Dedifferentiated amniotic fluid mesenchymal stem cell (primary cell): ENCODE measurements around the gene MICALL2.
"Not testable (repeated sequence)": the region's sequence is repeated elsewhere in the genome, so short reads cannot be mapped to it uniquely, and the experiment has no call there.

Experiments used
- DNase-seq: peaks from one replicate; pipeline ENCODE4 v3.0.0-alpha.2; 2016; ENCODE audit errors: extremely low spot score

The MICALL2 gene

DNA sequence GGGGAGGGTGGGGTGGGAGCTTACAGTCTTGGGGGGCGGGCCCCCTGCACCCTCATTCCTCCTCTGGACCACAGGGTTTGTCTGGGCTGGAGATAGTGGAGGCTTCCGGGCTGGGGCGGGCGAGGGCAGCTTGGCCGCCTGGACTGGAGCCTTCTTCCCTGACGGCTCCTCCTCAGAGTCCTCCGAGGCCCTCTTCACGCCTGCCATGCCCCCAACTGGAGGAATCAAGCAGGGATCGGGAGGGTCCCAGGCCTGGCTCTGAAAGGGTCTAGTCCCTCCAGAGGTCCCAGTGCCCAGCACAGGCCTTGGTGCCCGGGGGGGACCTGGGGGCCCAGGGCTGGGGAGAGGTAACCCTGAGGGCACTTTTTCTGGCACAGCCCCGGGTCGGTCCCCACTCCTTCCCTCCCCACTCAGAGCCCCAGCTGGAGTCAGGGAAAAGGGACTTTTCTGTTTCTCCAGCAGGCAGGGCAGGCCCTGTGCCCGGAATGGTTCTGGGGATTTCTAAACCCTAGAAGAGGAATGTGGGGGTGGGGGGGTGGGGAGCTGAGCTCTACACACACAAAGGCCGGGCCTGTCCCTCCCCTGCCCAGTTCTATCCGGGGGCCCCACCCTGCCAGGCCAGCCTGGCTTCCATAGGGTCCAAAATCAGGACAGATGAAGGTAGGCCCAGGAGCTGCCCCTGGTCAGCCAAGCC is 11.6 kb downstream of the MICALL2 start:
- DNase-seq = peak; percentile 26

- DNase-seq = no peak
Observed at GRCh38 chr7:1447112-1447511, 12.2 kb downstream of the MICALL2 start.

DNA sequence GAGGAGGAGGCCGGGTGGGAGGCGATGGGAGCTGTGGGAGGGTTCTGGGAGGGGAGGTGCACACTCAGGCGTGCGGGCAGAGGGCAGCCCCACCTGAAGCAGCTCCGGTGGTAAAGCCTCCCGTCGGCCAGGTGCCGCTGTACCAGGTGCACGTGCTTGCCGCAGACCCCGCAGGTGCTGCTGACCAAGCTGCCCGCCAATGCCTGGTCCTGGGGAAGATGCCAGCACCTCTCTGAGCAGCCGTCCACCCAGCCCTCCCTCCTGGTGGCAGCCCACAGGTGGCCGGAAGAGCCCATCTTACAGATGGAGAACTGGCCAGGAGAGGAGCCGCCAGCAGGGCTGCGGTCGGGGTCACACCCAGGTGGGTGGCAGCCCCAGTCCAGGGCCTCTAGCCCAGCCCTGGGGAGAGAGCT is 12.6 kb downstream of the MICALL2 start:
- DNase-seq = no peak

DNA sequence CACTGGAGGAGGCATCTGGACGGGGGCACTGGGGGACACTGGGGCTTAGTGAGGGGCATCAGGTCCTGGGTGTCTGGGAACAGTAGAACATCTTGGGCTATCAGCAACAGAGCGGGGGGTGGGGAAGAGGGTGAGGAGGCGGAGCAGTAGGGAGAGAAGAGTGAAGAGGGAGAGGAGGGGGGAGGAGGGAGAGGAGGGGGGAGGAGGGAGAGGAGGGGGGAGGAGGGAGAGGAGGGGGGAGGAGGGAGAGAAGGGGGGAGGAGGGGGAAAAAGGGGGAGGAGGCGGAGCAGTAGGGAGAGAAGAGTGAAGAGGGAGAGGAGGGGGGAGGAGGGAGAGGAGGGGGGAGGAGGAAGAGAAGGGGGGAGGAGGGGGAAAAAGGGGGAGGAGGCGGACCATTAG is 13.2 kb downstream of the MICALL2 start:
- not testable (repeated sequence) for DNase-seq

- DNase-seq = no peak
Observed at GRCh38 chr7:1445341-1445740, 13.9 kb downstream of the MICALL2 start.

DNA sequence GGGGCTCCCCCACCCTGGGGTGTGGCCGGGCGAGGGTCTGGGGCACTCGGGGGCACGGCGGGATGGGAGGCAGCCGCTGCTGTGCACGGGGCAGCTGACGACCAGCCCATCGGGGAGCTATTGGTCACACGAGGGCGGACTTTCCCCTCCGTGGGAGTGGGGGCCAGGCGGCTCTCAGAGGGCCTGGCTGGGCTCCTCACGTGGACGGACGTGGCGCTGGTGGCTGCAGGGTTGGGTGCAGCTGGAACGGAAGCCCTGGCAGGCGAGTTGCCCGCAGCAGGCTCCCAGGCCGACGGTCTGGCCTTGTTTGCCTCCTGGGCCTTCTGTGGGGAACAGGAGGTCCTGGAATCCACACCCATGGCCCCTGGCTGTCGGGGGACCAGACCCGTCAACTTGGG is 14.3 kb downstream of the MICALL2 start:
- DNase-seq = no peak

- DNase-seq = no peak
Observed at GRCh38 chr7:1444214-1444924, 14.9 kb downstream of the MICALL2 start.

GRCh38 chr7:1443587-1444200 is 15.6 kb downstream of the MICALL2 start:
- DNase-seq = not testable (repeated sequence)

- DNase-seq = no peak
Observed at GRCh38 chr7:1442355-1443124, 16.7 kb downstream of the MICALL2 start.

DNA sequence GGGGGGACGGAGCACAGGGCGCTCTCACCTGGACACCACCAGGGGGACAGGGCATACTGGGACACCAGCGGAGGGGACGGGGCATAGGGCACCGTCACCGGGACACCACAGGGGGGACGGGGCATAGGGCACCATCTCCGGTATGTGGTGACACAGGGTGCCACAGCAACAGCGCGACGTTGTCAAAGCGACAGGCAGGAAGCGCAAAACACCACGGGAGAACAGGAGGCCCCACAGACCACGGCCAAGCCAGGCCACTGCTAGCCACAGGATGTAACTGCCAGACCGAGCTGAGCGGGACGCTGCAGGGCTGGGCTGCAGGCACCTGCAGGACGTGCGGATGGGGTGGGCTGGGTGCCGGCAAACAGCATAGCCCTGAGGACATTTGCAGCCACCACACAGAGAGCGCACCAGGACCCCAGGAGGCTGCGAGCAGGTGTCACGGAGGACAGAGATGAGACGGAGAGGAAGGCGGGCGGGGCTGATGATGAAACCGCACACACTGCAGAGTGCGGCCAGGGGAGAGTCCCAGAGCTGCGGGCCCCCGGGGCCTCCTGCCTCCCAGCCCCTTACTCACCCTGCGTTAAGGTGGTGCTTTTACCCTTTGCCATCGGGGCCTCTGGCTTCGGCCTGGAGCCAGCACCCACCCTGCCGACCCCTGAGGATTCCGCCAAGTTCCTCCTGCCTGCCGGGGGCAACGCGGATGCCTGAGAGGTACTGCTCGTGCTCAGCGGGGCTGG is 17.5 kb downstream of the MICALL2 start:
- no peak for DNase-seq

- no peak for DNase-seq
Observed at GRCh38 chr7:1440620-1441019, 18.6 kb downstream of the MICALL2 start.

DNA sequence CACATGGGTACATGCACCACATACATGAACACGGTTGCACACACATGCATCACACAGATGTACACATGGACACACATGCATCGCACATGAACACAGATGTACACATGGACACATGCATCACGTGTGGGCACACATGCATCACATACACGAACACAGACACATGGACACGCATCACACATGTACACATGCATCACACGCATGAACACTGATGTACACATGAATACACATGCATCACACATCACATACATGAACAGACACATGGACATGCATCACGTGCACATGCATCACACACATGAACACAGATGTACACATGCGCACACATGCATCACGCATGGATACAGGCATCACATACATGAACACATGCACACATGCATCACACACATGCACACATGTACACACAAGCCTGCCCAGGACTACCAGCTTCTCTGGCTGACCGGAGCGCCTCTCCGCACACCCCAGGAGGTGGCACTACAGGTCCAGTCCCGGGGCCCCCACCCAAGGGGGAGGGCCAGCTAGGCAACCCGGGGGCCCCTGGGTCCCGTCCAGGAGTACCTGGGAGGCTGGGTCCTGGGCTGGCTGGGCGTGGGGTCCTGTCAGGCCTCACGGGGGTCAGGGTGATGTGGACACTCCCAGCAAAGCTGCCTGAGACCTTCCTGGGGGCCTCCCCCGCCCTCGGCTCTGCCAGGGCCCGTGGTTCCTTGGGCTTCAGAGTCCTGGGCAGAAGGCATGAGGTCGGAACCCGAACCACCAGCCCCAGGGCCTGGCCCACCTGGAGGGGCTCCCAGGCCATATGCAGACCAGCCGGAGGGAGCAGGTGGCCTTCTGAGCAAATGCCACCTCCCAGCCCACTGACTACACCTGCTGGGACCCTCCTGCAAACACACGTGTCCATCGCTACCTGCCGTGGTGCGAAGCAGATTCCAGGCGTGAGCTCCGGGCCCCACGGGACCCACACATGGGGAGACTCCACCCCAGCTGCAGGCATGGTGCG is 19.6 kb downstream of the MICALL2 start:
- DNase-seq = no peak

DNA sequence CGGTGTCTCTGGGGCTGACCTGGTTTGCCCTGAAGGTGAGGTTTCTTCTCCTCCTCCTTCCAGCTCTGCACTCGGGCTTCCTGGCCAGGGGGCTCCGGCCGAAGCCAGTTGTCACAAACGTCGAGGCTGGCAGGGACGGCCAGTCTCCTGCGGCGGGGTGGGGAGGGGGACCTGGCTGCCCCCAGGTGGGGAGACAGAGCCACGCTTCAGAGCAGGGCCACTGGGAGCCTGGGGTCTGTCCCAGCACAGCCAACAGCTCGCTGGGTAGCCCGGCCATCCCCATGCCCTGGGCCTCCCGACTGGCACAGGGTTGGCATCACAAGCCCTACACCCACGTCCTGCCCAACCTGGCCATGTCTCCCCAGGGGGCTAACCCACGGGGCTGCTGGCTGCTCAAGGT is 20.4 kb downstream of the MICALL2 start:
- no peak for DNase-seq

- no peak for DNase-seq
Observed at GRCh38 chr7:1438208-1438607, 21.1 kb downstream of the MICALL2 start.

- DNase-seq = no peak
Observed at GRCh38 chr7:1437155-1437880, 22.0 kb downstream of the MICALL2 start.

GRCh38 chr7:1436608-1437007 is 22.7 kb downstream of the MICALL2 start:
- no peak for DNase-seq

- DNase-seq = no peak
Observed at GRCh38 chr7:1434891-1435670, 24.2 kb downstream of the MICALL2 start.

GRCh38 chr7:1434165-1434718 is 25.0 kb downstream of the MICALL2 start:
- no peak for DNase-seq
